Right renal pelvis (tissue), 4 donors: ENCODE measurements around the gene DCP1A. TPM values are rescaled to one million over a fixed set of nuclear protein-coding genes. Genes with fewer than 3 reads are reported as not detected.
"Not testable (repeated sequence)": the region's sequence is repeated elsewhere in the genome, so short reads cannot be mapped to it uniquely, and the experiment has no call there.

Experiments
- DNase-seq, 4 donors: peaks; one replicate each; pipeline ENCODE4 v3.0.0-alpha.2; 2013; ENCODE audit warnings: low read depth in 4 of 4, low spot score in 3 of 4, missing footprints in 1 of 4
- polyA plus RNA-seq, 4 donors: library from polyadenylated mRNA; unstranded; fragments of 120-200 nt; gene quantifications; one replicate each; pipeline ENCODE4 v1.2.1, GENCODE V29; 2013; ENCODE audit not compliant: insufficient read length in 4 of 4

The DCP1A gene
- polyA plus RNA-seq, 4 donors = 27.5 to 34.2 (median 30.8) TPM

DNA sequence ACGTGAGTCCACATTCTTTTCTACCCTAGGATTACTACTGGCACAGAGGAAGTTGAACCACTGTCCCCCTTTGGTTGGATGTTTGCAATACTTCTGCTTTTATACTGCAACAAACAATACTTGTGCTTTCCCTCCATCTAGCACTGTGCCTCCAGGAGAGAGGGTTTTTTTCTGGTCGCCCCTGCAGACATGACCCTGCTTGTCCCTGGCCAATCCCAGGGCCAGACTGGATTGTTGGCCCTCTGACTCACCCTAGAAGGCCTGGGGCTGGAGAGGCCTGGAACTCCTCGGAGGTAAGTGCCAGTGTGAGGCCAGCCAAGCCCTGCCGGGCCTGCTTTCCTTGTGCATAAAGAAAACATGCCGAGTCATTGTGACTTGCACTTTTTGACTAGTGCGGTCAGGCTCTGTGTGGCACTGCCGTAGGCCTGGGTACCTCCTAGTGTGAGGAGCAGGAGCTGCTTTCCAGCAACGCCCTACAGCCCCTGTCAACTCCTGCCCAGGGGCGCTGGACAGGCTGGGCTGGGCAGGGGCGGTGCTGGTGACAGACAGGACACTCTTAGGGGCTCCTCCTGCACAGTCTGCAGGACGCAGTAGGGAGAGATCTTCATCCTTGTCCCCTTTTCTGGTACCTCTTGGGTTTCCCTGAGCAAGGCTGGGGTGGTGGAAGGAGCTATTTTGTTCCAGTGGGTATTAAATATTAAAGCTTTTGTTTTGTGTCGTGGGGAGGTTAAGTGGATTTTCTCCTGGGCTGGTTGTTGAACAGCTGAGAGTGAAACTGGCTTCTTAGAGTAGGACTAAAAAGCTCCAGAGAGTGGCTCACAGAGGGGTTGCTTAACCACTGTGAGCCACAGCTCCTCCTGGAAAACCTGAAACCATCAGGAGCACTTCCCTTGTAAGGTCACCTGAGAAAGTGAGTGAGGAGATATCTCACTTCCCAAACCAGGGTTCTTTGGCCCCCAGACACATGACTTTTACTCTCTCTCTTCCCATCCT is 77.2 kb downstream of the DCP1A start:
- DNase-seq = peak in 3 of 4 donors; percentile 29 to 69 (median 66)

GRCh38 chr3:53269193-53269592 is 78.2 kb downstream of the DCP1A start:
- not testable (repeated sequence) for DNase-seq

DNA sequence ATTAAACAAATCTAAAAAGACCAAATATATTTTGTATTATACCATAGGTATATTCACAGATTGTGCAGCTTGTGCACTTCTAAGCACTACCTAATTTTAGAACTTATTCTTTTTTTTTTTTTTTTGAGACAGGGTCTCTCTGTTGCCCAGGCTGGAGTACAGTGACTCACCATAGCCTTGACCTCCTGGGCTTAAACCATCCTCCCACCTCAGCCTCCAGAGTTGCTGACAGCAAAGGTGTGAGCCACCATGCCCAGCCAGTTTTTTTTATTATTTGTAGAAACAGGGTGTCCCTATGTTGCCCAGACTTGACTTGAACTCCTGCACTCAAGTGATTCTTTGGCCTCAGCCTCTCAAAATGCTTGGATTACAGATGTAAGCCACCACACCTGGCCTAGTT is 79.6 kb downstream of the DCP1A start:
- no peak for DNase-seq

GRCh38 chr3:53264718-53265117 is 82.6 kb downstream of the DCP1A start:
- no peak for DNase-seq

DNA sequence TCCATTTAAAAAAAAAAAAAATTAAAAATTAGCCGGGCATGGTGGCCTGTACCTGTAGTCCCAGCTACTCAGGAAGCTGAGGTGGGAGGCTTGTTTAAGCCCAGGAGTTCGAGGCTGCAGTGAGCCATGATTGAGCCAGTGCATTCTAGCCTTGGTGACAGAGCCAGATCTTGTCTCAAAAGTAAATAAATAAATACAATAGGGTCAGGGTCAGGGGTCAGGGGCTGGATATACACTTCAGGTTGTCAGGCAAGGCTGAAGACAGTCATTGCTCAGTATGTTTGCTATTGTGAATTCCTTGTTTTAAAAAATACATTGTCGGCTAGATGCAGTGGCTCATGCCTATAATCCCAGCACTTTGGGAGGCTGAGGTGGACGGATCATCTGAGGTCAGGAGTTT is 83.4 kb downstream of the DCP1A start:
- no peak for DNase-seq

GRCh38 chr3:53261712-53262111 is 85.6 kb downstream of the DCP1A start:
- no peak for DNase-seq

- no peak for DNase-seq
These were observed 87.0 kb downstream of the DCP1A start for GRCh38 chr3:53260286-53260785.

DNA sequence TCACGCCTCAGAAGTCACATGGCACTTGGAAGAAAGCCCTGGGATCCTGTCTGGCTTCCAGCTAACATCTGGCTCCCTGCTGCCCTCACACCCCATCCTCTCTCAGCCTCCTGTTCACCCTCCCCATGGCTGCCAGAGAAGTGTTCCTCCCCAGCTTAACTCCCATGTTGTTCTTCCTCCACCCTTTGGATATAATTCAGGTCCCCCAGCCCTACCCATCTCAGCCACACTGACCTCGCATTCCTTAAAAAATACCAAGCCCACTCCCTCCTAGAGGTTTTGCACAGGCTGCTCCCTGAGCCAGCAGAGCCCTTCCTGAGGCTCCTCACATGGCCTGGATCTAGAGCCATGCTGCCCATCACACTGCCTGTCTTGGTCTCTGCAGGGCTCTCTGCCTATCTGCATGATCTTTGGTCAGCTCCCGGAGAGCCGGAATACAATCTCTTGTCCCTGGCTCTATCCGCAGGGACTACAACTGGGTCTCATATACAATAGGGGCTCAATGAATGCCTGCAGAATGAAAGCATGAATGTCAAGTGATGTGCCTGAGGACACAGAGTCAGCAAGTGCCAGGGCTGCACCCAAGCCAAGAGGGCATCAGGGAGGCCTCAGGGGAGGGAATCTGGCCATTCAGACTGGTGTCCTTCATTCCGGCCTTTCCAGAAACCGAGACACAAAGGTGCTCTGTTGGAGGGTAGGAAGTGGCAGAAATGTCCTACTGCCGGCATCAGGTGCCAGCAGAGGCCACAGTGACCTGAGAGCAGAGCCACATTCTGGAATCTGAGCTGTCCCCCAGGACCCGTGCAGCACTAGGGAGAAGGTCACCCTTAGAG is 87.7 kb downstream of the DCP1A start:
- no peak for DNase-seq

GRCh38 chr3:53258600-53259426 is 88.5 kb downstream of the DCP1A start:
- DNase-seq = no peak

GRCh38 chr3:53257465-53257864 is 89.9 kb downstream of the DCP1A start:
- DNase-seq = no peak

DNA sequence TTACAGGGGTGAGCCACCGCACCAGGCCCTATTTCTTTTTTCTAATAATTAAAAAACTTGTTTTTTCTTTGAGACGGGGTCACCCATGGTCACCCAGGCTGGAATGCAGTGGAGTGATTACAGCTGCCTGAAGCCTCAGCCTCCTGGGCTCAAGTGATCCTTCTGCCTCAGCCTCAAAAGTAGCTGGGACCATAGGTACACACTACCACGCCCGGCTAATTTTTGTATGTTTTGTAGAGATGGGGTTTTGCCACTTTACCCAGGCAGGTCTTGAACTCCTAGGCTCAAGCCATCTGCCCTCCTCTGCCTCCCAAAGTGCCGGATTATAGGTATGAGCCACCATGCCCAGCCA is 90.7 kb downstream of the DCP1A start:
- no peak for DNase-seq

DNA sequence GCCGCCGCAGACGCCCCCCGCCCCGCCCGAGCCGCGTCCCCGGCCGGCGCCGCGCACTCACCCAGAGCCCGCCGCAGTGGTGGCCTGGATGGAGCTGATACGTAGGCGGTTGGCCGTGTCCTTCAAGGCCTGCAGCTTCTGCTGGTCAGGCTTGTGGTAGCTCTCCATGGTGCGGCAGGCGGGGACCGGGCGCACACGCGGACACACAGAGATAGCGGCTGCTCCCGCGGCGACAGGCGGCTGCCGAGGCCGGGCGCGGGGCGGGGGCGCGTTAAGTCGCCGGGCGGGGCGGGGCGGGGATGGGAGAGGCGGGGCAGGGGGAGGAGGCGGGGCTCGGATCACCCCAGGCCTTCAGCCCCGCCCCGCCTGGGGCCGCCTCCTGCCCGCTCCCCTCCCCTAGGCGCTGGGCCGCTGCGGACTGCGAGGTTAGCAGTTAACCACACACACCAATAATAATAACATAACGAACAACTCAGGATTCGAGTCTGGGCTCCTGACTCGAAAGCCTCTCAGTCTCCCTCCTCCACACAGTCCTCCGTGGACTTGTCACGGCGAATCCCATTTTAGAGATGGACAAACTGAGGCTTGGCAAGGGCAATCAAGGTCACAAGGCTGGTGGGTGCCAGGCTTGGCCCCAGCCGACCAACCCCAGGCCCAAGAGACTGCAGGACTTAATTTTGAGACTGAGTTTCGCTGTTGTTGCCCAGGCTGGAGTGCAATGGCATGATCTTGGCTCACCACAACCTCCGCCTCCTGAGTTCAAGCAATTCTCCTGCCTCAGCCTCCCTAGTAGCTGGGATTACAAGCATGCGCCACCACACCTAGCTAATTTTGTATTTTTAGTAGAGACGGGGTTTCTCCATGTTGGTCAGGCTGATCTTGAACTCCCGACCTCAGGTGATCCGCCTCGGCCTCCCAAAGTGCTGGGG is 91.3 kb downstream of the DCP1A start, which contains the start of gene TKT:
TKT (minus strand) TSS at position 248 of the 929 bp plus-strand sequence; CDS start at position 168, 80 bp downstream.
- peak; percentile 56 to 67 (median 60) for DNase-seq

DNA sequence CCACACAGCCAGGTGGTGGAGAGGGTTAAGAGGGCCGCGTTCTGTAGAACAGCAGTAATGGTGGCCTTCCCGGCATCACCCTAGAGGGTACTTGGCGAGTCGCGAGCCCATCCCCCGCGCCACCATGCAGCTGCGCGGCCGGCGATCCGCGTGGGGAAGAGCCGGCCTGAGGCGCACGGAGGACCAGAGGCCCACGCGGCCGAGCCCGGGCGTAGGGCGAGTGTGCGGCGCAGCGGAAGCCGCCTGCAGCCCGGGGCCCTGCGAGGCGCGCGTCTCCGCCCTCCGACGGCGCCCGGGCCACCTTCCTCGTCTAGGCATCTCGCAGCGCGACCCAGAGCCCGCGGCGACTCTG is 91.9 kb downstream of the DCP1A start:
- DNase-seq = no peak

- DNase-seq = peak in 3 of 4 donors; percentile 35 to 46 (median 44)
These were observed 92.6 kb downstream of the DCP1A start for GRCh38 chr3:53254509-53255422.

- DNase-seq = no peak
These were observed 93.4 kb downstream of the DCP1A start for GRCh38 chr3:53253707-53254508.

GRCh38 chr3:53252947-53253322 is 94.4 kb downstream of the DCP1A start:
- DNase-seq = not testable (repeated sequence)
